ENCODE data around the gene DGKD.

DGKD gene

GRCh38 chr2:233416199-233416598 is 61.9 kb downstream of the DGKD start:
- Histone ChIP-seq H3K4me3 (ENCODE audit: low read depth, low read length) (no peak overlapping the region), H3K27me3 (replicated peaks) (no peaks in the 10 kb centered on the region), H3K36me3 (replicated peaks) (no peaks in the 10 kb centered on the region), H3K27ac (no peak overlapping the region)
- in situ Hi-C loops (cut with HindIII; ENCODE audit: low pct_ligation_motif_present, low sequenced_read_pairs), result no loop called here
- DNase-seq, result no peak
- TF ChIP-seq CTCF (IDR thresholded peaks at IDR 0.05; ENCODE audit: low read depth, low read length, missing control alignments), result no peak

- in situ Hi-C loops (cut with HindIII; ENCODE audit: low pct_ligation_motif_present, low sequenced_read_pairs), result no loop called here
- no peak for TF ChIP-seq CTCF (IDR thresholded peaks at IDR 0.05; ENCODE audit: low read depth, low read length, missing control alignments)
- DNase-seq, result no peak
- no peaks in the 10 kb centered on the region for H3K36me3 ChIP-seq (replicated peaks)
- no peak overlapping the region for H3K27ac ChIP-seq
- no peaks in the 10 kb centered on the region for H3K27me3 ChIP-seq (replicated peaks)
- H3K4me3 ChIP-seq (ENCODE audit: low read depth, low read length), result no peak overlapping the region
Observed at GRCh38 chr2:233416706-233417105, 62.4 kb downstream of the DGKD start.

- Histone ChIP-seq H3K4me3 (ENCODE audit: low read depth, low read length) (no peak overlapping the region), H3K36me3 (replicated peaks) (no peaks in the 10 kb centered on the region), H3K27ac (no peak overlapping the region), H3K27me3 (replicated peaks) (no peaks in the 10 kb centered on the region)
- TF ChIP-seq CTCF (IDR thresholded peaks at IDR 0.05; ENCODE audit: low read depth, low read length, missing control alignments), result no peak
- no peak for DNase-seq
- in situ Hi-C loops (cut with HindIII; ENCODE audit: low pct_ligation_motif_present, low sequenced_read_pairs), result no loop called here
Observed at GRCh38 chr2:233417282-233417681, 63.0 kb downstream of the DGKD start.

- H3K27ac ChIP-seq, result no peak overlapping the region
- in situ Hi-C loops (cut with HindIII; ENCODE audit: low pct_ligation_motif_present, low sequenced_read_pairs), result no loop called here
- DNase-seq, result no peak
Observed at GRCh38 chr2:233418052-233418760, 63.9 kb downstream of the DGKD start.

GRCh38 chr2:233418761-233419546 is 64.7 kb downstream of the DGKD start:
- in situ Hi-C loops (cut with HindIII; ENCODE audit: low pct_ligation_motif_present, low sequenced_read_pairs), result no loop called here
- Histone ChIP-seq H3K4me3 (ENCODE audit: low read depth, low read length) (peak overlapping the region; percentile 20), H3K27ac (peak overlapping the region; percentile 14), H3K36me3 (replicated peaks) (no peaks in the 10 kb centered on the region), H3K27me3 (replicated peaks) (no peaks in the 10 kb centered on the region)
- DNase-seq, result peak; percentile 60
- TF ChIP-seq CTCF (IDR thresholded peaks at IDR 0.05; ENCODE audit: low read depth, low read length, missing control alignments), result no peak

More at GRCh38 chr2:233418052-233418760, 63.9 kb downstream of the DGKD start:
- TF ChIP-seq CTCF (IDR thresholded peaks at IDR 0.05; ENCODE audit: low read depth, low read length, missing control alignments), result peak; percentile 17
- Histone ChIP-seq H3K4me3 (ENCODE audit: low read depth, low read length) (no peak overlapping the region), H3K27me3 (replicated peaks) (no peaks in the 10 kb centered on the region), H3K36me3 (replicated peaks) (no peaks in the 10 kb centered on the region)
